Urinary bladder (tissue), 4 donors: ENCODE measurements around the gene OTOF. TPM values are rescaled to one million over a fixed set of nuclear protein-coding genes. Genes with fewer than 3 reads are reported as not detected.

Source experiments
- DNase-seq: peaks from one replicate; pipeline ENCODE4 v3.0.0-alpha.2; 2015; ENCODE audit errors: extremely low spot score
- H3K27ac ChIP-seq: one replicate; pipeline ENCODE4 v1.5.1; 2013; ENCODE audit warnings: low read depth, mild to moderate bottlenecking, moderate library complexity
- H3K36me3 ChIP-seq: one replicate; pipeline ENCODE4 v1.6.1; 2013; ENCODE audit warnings: mild to moderate bottlenecking, moderate library complexity; ENCODE audit not compliant: insufficient read depth
- H3K4me1 ChIP-seq: one replicate; pipeline ENCODE4 v1.6.1; 2013; ENCODE audit warnings: mild to moderate bottlenecking, moderate library complexity; ENCODE audit not compliant: insufficient read depth
- H3K4me3 ChIP-seq: one replicate; pipeline ENCODE4 v1.5.1; 2013; ENCODE audit warnings: low read depth, low read length
- WGBS: extraction: QIAGEN DNeasy Blood & Tissue Kit; methylation state at CpG from one replicate; pipeline ENCODE4 v1.1.7; 2013; 5-methylcytosine and 5-hydroxymethylcytosine counted together
- polyA plus RNA-seq: library from polyadenylated mRNA; stranded (reverse); fragments of 200-250 nt; gene quantifications from one replicate; pipeline ENCODE4 v1.2.3, GENCODE V29; 2013
- total RNA-seq: library from RNA; depleted of rRNA; stranded (reverse); fragments of >200 nt; gene quantifications from one replicate; pipeline ENCODE4 v1.2.3, GENCODE V29; 2014
- donor health status: healthy with polysubstance abuse.
- donor health status: healthy.

OTOF gene
- total and polyA plus RNA-seq, 2 donors: 0.10 to 0.32 TPM

GRCh38 chr2:26482211-26483026 is 4.5 kb upstream of the OTOF start:
- H3K4me3 ChIP-seq: no peak overlapping the region
- DNase-seq: no peak
- H3K4me1 ChIP-seq: no peaks in the 10 kb centered on the region
- H3K36me3 ChIP-seq: no peaks in the 10 kb centered on the region
- no peak overlapping the region for H3K27ac ChIP-seq
- 90% methylated on average over 30 of the region's 30 CpGs for whole genome bisulfite sequencing

GRCh38 chr2:26481706-26482105 is 3.8 kb upstream of the OTOF start:
- DNase-seq: no peak
- 91% methylated on average over 3 of the region's 3 CpGs for WGBS
- H3K36me3 ChIP-seq: no peaks in the 10 kb centered on the region
- H3K27ac ChIP-seq: no peak overlapping the region
- H3K4me3 ChIP-seq: no peak overlapping the region
- no peaks in the 10 kb centered on the region for H3K4me1 ChIP-seq

- Histone ChIP-seq H3K36me3 (no peaks in the 10 kb centered on the region), H3K4me3 (no peak overlapping the region), H3K27ac (no peak overlapping the region), H3K4me1 (no peaks in the 10 kb centered on the region)
- no peak for DNase-seq
- WGBS: 83% methylated on average over 18 of the region's 18 CpGs
These were observed 2.9 kb upstream of the OTOF start for GRCh38 chr2:26480566-26481423.

- 90% methylated on average over 21 of the region's 21 CpGs for WGBS
- no peak overlapping the region for H3K27ac ChIP-seq
- H3K4me3 ChIP-seq: no peak overlapping the region
- no peaks in the 10 kb centered on the region for H3K36me3 ChIP-seq
- H3K4me1 ChIP-seq: no peaks in the 10 kb centered on the region
- no peak for DNase-seq
These were observed 2.1 kb upstream of the OTOF start for GRCh38 chr2:26479789-26480565.

GRCh38 chr2:26479131-26479788 is 1.3 kb upstream of the OTOF start:
- H3K36me3 ChIP-seq: no peaks in the 10 kb centered on the region
- DNase-seq: no peak
- no peak overlapping the region for H3K27ac ChIP-seq
- no peaks in the 10 kb centered on the region for H3K4me1 ChIP-seq
- 94% methylated on average over 25 of the region's 25 CpGs for WGBS
- H3K4me3 ChIP-seq: no peak overlapping the region

- Histone ChIP-seq H3K27ac (no peak overlapping the region), H3K4me1 (no peaks in the 10 kb centered on the region), H3K36me3 (no peaks in the 10 kb centered on the region), H3K4me3 (no peak overlapping the region)
- WGBS: 81% methylated on average over 5 of the region's 5 CpGs
- no peak for DNase-seq
These were observed 442 bp upstream of the OTOF start for GRCh38 chr2:26478366-26478765.

- no peak for DNase-seq
- H3K27ac ChIP-seq: no peak overlapping the region
- H3K4me1 ChIP-seq: no peaks in the 10 kb centered on the region
- H3K36me3 ChIP-seq: no peaks in the 10 kb centered on the region
- WGBS: 64% methylated on average over 33 of the region's 33 CpGs
- H3K4me3 ChIP-seq: no peak overlapping the region
These were observed 606 bp downstream of the OTOF start for GRCh38 chr2:26477126-26477910.

GRCh38 chr2:26475832-26476501 is 2.0 kb downstream of the OTOF start:
- Histone ChIP-seq H3K36me3 (no peaks in the 10 kb centered on the region), H3K4me3 (no peak overlapping the region), H3K4me1 (no peaks in the 10 kb centered on the region), H3K27ac (no peak overlapping the region)
- 84% methylated on average over 22 of the region's 22 CpGs for WGBS
- DNase-seq: no peak

- 95% methylated on average over 6 of the region's 6 CpGs for WGBS
- Histone ChIP-seq H3K36me3 (no peaks in the 10 kb centered on the region), H3K4me3 (no peak overlapping the region), H3K4me1 (no peaks in the 10 kb centered on the region), H3K27ac (no peak overlapping the region)
- DNase-seq: no peak
These were observed 2.9 kb downstream of the OTOF start for GRCh38 chr2:26475037-26475436.

- no peaks in the 10 kb centered on the region for H3K4me1 ChIP-seq
- 93% methylated on average over 14 of the region's 14 CpGs for WGBS
- DNase-seq: no peak
- H3K36me3 ChIP-seq: no peaks in the 10 kb centered on the region
- H3K4me3 ChIP-seq: no peak overlapping the region
- no peak overlapping the region for H3K27ac ChIP-seq
These were observed 3.6 kb downstream of the OTOF start for GRCh38 chr2:26474261-26474785.

GRCh38 chr2:26473796-26474195 is 4.1 kb downstream of the OTOF start:
- no peak for DNase-seq
- Histone ChIP-seq H3K4me3 (no peak overlapping the region), H3K4me1 (no peaks in the 10 kb centered on the region), H3K27ac (no peak overlapping the region), H3K36me3 (no peaks in the 10 kb centered on the region)
- WGBS: 93% methylated on average over 9 of the region's 9 CpGs
